ENCODE results near the gene HGF. TPM values are rescaled to one million over a fixed set of nuclear protein-coding genes. Genes with fewer than 3 reads are reported as not detected.

Gene HGF
- total and polyA plus RNA-seq, 12 donors, result 1.2 to 5.8 (median 2.5) TPM

GRCh38 chr7:81752318-81752714 is 17.5 kb downstream of the HGF start:
- Histone ChIP-seq H3K9me3 (no peaks in the 10 kb centered on the region), H3K36me3 (peaks cover 0 to 45% (median 0%) of the 10 kb centered on the region in 9 donors), H3K4me3 (no peak overlapping the region), H3K27ac (no peak overlapping the region), H3K27me3 (no peaks in the 10 kb centered on the region), H3K4me1 (no peaks in the 10 kb centered on the region)
- DNase-seq (no peak), ATAC-seq (no peak)
- 76 to 81% methylated on average over 3 of the region's 3 CpGs for WGBS, 2 donors
- TF ChIP-seq CTCF (IDR thresholded peaks at IDR 0.05), result no peak
- intact Hi-C loops (cut with DNase I), result loop anchor here in 1 of 10 donors (5.0 kb wide), 1 partner anchor 40 kb away; no protein-coding TSS in a partner anchor

- intact Hi-C loops (cut with DNase I), result loop anchor here in 1 of 10 donors (5.0 kb wide), 1 partner anchor 39 kb away; no protein-coding TSS in a partner anchor
- Histone ChIP-seq H3K9me3 (no peaks in the 10 kb centered on the region), H3K4me1 (no peaks in the 10 kb centered on the region), H3K27me3 (no peaks in the 10 kb centered on the region), H3K36me3 (peaks cover 0 to 40% (median 0%) of the 10 kb centered on the region in 9 donors), H3K27ac (no peak overlapping the region), H3K4me3 (no peak overlapping the region)
- 84 to 86% methylated on average over 9 of the region's 9 CpGs for WGBS, 2 donors
- TF ChIP-seq CTCF (IDR thresholded peaks at IDR 0.05), result no peak
- ATAC-seq, result no peak
- no peak for DNase-seq
Measured at GRCh38 chr7:81751619-81752317, 18.1 kb downstream of the HGF start.

- ATAC-seq (no peak), DNase-seq (no peak)
- Histone ChIP-seq H3K4me1 (no peaks in the 10 kb centered on the region), H3K9me3 (peaks cover 0 to 2% (median 0%) of the 10 kb centered on the region in 11 donors), H3K4me3 (no peak overlapping the region), H3K36me3 (peaks cover 0 to 23% (median 0%) of the 10 kb centered on the region in 9 donors), H3K27me3 (no peaks in the 10 kb centered on the region), H3K27ac (no peak overlapping the region)
- no peak for TF ChIP-seq CTCF (IDR thresholded peaks at IDR 0.05)
- 93 to 94% methylated on average over 2 of the region's 2 CpGs for WGBS, 2 donors
- intact Hi-C loops (cut with DNase I), result no loop called here
Measured at GRCh38 chr7:81745637-81746036, 24.2 kb downstream of the HGF start.

GRCh38 chr7:81744389-81744788 is 25.5 kb downstream of the HGF start:
- Histone ChIP-seq H3K4me1 (no peaks in the 10 kb centered on the region), H3K4me3 (no peak overlapping the region), H3K9me3 (peaks cover 0 to 7% (median 0%) of the 10 kb centered on the region in 11 donors), H3K27me3 (no peaks in the 10 kb centered on the region), H3K36me3 (peaks cover 0 to 35% (median 0%) of the 10 kb centered on the region in 9 donors), H3K27ac (no peak overlapping the region)
- TF ChIP-seq CTCF (IDR thresholded peaks at IDR 0.05), result no peak
- no peak for ATAC-seq
- intact Hi-C loops (cut with DNase I), result no loop called here
- DNase-seq, result no peak

Data from heart right ventricle (tissue), 16 donors.